Tibial nerve (tissue), 4 donors: ENCODE measurements around the gene FBXW11.

Experiments
- EP300 ChIP-seq, 2 donors: sonication (generic); formaldehyde crosslinking; IDR thresholded peaks; one replicate each; pipeline ENCODE4 v1.6.1; 2017; ENCODE audit warnings: antibody characterized with exemption in 2 of 2, mild to moderate bottlenecking in 1 of 2
- POLR2A ChIP-seq, 2 donors: fragments of 450-650 bp; IDR thresholded peaks; one replicate each; pipeline ENCODE4 v1.6.1; 2017; ENCODE audit warnings: antibody characterized with exemption in 2 of 2, mild to moderate bottlenecking in 2 of 2, moderate library complexity in 2 of 2
- TF ChIP-seq, protein P1 (sequence below), 5 experiments: fragments of 200-600 bp in 3 of 5; fragments of 450-650 bp in 2 of 5; sonication (generic) in 3 of 5; IDR thresholded peaks; one replicate each; pipeline ENCODE4 v1.5.1; 2016 to 2019; ENCODE audit warnings: antibody characterized with exemption in 5 of 5, mild to moderate bottlenecking in 3 of 5, moderate library complexity in 2 of 5

- TF ChIP-seq POLR2A (IDR thresholded peaks at IDR 0.05) (no peak), EP300 (IDR thresholded peaks at IDR 0.05) (no peak)
- TF ChIP-seq, protein P1, sequence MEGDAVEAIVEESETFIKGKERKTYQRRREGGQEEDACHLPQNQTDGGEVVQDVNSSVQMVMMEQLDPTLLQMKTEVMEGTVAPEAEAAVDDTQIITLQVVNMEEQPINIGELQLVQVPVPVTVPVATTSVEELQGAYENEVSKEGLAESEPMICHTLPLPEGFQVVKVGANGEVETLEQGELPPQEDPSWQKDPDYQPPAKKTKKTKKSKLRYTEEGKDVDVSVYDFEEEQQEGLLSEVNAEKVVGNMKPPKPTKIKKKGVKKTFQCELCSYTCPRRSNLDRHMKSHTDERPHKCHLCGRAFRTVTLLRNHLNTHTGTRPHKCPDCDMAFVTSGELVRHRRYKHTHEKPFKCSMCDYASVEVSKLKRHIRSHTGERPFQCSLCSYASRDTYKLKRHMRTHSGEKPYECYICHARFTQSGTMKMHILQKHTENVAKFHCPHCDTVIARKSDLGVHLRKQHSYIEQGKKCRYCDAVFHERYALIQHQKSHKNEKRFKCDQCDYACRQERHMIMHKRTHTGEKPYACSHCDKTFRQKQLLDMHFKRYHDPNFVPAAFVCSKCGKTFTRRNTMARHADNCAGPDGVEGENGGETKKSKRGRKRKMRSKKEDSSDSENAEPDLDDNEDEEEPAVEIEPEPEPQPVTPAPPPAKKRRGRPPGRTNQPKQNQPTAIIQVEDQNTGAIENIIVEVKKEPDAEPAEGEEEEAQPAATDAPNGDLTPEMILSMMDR (IDR thresholded peaks at IDR 0.05) = no peak
Measured at GRCh38 chr5:171857489-171857876, 149.0 kb downstream of the FBXW11 start.
